ENCODE data around the gene BABAM2.

Gene BABAM2

DNA sequence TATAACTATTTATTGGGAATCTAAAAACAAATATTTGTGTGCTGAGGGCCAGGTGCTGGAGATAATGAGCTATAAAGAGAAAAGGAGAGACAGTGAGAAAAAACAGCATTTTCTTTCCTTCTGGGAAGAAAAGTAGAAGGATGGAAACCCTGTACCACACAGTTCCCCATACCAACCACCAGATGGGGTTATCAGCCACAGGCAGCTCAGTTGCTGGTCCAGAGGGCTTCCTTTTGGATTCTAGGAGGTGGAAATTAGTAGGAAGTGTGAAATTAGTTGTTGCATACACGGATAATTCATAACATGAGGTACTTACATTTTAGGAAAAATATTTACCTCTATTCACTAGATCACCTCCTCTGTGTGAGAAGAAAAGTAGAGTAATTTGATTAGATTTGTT, 265.1 kb downstream of the BABAM2 start:
- no peak overlapping the region for H3K27ac ChIP-seq (ENCODE audit: low read length)

DNA sequence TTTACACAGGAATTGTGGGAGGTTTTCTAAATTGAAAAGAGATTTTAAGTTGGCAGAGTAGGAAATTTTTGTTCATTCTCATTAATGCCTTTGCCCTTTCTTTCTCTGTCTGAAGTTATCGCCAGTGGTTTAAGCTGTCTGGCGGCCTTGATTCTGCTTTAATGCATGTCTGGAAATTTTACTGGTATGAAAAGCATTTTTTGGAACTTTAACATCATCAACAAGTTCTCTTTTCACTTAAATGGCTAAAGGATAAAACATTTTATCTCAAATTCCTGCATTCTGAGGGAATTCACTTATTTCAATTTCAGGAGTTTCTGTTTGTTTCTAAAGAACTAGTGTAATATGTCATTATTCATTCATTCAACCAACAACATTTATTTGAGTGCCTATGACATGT, 268.3 kb downstream of the BABAM2 start:
- no peaks in the 10 kb centered on the region for H3K36me3 ChIP-seq (replicated peaks; ENCODE audit: insufficient read depth, low read length)
- H3K4me3 ChIP-seq (ENCODE audit: low read length), result no peak overlapping the region
- H3K9ac ChIP-seq (ENCODE audit: low read length), result no peak overlapping the region
- TF ChIP-seq, protein P1, sequence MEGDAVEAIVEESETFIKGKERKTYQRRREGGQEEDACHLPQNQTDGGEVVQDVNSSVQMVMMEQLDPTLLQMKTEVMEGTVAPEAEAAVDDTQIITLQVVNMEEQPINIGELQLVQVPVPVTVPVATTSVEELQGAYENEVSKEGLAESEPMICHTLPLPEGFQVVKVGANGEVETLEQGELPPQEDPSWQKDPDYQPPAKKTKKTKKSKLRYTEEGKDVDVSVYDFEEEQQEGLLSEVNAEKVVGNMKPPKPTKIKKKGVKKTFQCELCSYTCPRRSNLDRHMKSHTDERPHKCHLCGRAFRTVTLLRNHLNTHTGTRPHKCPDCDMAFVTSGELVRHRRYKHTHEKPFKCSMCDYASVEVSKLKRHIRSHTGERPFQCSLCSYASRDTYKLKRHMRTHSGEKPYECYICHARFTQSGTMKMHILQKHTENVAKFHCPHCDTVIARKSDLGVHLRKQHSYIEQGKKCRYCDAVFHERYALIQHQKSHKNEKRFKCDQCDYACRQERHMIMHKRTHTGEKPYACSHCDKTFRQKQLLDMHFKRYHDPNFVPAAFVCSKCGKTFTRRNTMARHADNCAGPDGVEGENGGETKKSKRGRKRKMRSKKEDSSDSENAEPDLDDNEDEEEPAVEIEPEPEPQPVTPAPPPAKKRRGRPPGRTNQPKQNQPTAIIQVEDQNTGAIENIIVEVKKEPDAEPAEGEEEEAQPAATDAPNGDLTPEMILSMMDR (IDR thresholded peaks at IDR 0.05; ENCODE audit: low read length), result no peak
- TF ChIP-seq EZH2 (optimal IDR thresholded peaks at IDR 0.05; ENCODE audit: low read depth, low read length), result no peak
- TF ChIP-seq EZH2phosphoT487 (IDR thresholded peaks at IDR 0.05; ENCODE audit: low read length), result no peak
- no peaks in the 10 kb centered on the region for H4K20me1 ChIP-seq (ENCODE audit: insufficient read depth, low read length)
- no peaks in the 10 kb centered on the region for H3K27me3 ChIP-seq (replicated peaks; ENCODE audit: insufficient read depth, low read length)
- H2AFZ ChIP-seq (ENCODE audit: low read length), result no peak overlapping the region
- no peaks in the 10 kb centered on the region for H3K9me2 ChIP-seq (replicated peaks; ENCODE audit: insufficient read depth, low read length)
- no peak overlapping the region for H3K4me2 ChIP-seq (ENCODE audit: low read depth, low read length)
- H3K9me3 ChIP-seq (replicated peaks; ENCODE audit: insufficient read depth, low read length), result no peaks in the 10 kb centered on the region
- DNase-seq, result no peak
- H3K79me2 ChIP-seq (ENCODE audit: low read length), result no peaks in the 10 kb centered on the region
- H3K27ac ChIP-seq (ENCODE audit: low read length), result no peak overlapping the region
- no peaks in the 10 kb centered on the region for H3F3A ChIP-seq (ENCODE audit: insufficient read depth, low read length)
- no peaks in the 10 kb centered on the region for H3K4me1 ChIP-seq (ENCODE audit: low read length)

More for the DNA sequence above, 265.1 kb downstream of the BABAM2 start:
- no peak overlapping the region for H3K4me2 ChIP-seq (ENCODE audit: low read depth, low read length)
- TF ChIP-seq EZH2 (optimal IDR thresholded peaks at IDR 0.05; ENCODE audit: low read depth, low read length) (no peak), EZH2phosphoT487 (IDR thresholded peaks at IDR 0.05; ENCODE audit: low read length) (no peak)
- TF ChIP-seq, protein P1 (IDR thresholded peaks at IDR 0.05; ENCODE audit: low read length), result peak; percentile 51
- H3K79me2 ChIP-seq (ENCODE audit: low read length), result no peaks in the 10 kb centered on the region
- no peak overlapping the region for H2AFZ ChIP-seq (ENCODE audit: low read length)
- H4K20me1 ChIP-seq (ENCODE audit: insufficient read depth, low read length), result no peaks in the 10 kb centered on the region
- no peaks in the 10 kb centered on the region for H3K9me3 ChIP-seq (replicated peaks; ENCODE audit: insufficient read depth, low read length)
- no peak overlapping the region for H3K4me3 ChIP-seq (ENCODE audit: low read length)
- no peaks in the 10 kb centered on the region for H3K27me3 ChIP-seq (replicated peaks; ENCODE audit: insufficient read depth, low read length)
- H3K9me2 ChIP-seq (replicated peaks; ENCODE audit: insufficient read depth, low read length), result no peaks in the 10 kb centered on the region
- no peaks in the 10 kb centered on the region for H3K4me1 ChIP-seq (ENCODE audit: low read length)
- no peak for DNase-seq
- no peak overlapping the region for H3K9ac ChIP-seq (ENCODE audit: low read length)
- no peaks in the 10 kb centered on the region for H3K36me3 ChIP-seq (replicated peaks; ENCODE audit: insufficient read depth, low read length)
- H3F3A ChIP-seq (ENCODE audit: insufficient read depth, low read length), result no peaks in the 10 kb centered on the region

DNA sequence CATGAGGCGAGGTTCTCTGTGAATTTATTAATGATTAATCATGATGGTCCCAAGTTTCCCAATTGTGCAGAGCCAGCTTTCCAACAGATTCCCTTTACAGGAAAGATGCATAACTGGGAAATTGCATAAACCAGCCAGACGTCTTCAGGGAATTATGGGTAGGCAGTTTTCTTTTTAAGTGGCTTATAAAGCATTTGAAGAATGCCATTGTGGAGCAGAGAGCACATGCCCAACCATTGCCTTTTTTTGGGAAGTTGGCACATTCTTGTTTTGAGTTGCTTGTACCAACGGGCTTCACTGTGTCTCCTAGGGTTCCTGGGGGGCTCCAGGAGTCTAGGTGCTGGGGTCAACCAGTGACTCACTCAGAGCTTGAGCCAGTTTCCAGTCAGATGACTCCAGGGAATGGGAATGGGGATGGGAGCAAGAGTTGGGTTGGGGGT, 270.5 kb downstream of the BABAM2 start:
- Histone ChIP-seq H3K79me2 (ENCODE audit: low read length) (no peaks in the 10 kb centered on the region), H2AFZ (ENCODE audit: low read length) (no peak overlapping the region), H3K4me3 (ENCODE audit: low read length) (no peak overlapping the region), H3F3A (ENCODE audit: insufficient read depth, low read length) (no peaks in the 10 kb centered on the region), H3K27me3 (replicated peaks; ENCODE audit: insufficient read depth, low read length) (no peaks in the 10 kb centered on the region), H3K36me3 (replicated peaks; ENCODE audit: insufficient read depth, low read length) (no peaks in the 10 kb centered on the region), H3K9me2 (replicated peaks; ENCODE audit: insufficient read depth, low read length) (no peaks in the 10 kb centered on the region), H3K4me1 (ENCODE audit: low read length) (no peaks in the 10 kb centered on the region), H4K20me1 (ENCODE audit: insufficient read depth, low read length) (no peaks in the 10 kb centered on the region), H3K9me3 (replicated peaks; ENCODE audit: insufficient read depth, low read length) (no peaks in the 10 kb centered on the region), H3K9ac (ENCODE audit: low read length) (no peak overlapping the region), H3K4me2 (ENCODE audit: low read depth, low read length) (no peak overlapping the region), H3K27ac (ENCODE audit: low read length) (no peak overlapping the region)
- DNase-seq, result no peak
- TF ChIP-seq EZH2 (optimal IDR thresholded peaks at IDR 0.05; ENCODE audit: low read depth, low read length) (no peak), EZH2phosphoT487 (IDR thresholded peaks at IDR 0.05; ENCODE audit: low read length) (no peak)

DNA sequence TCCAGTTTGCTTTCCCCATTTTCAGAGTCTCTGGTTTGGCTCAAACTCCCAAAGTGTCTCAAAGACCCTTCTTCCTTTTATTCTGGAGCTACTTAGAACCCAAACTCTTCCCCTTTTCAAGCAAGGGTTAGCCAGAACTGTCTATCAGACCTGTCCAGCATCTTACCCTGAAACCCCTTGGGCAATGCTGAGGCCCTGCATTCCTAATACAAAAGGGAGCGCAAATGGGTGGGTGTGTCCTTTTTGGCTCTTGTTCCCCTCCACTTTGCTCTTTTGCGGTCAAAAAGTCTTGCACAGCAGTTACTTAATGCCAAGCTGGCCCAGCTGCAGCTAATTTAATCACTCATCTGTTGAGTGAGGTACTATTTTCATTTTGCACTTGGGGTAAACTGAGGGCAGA, 270.9 kb downstream of the BABAM2 start:
- Histone ChIP-seq H3K79me2 (ENCODE audit: low read length) (no peaks in the 10 kb centered on the region), H3K36me3 (replicated peaks; ENCODE audit: insufficient read depth, low read length) (no peaks in the 10 kb centered on the region), H3F3A (ENCODE audit: insufficient read depth, low read length) (no peaks in the 10 kb centered on the region), H3K4me2 (ENCODE audit: low read depth, low read length) (no peak overlapping the region), H2AFZ (ENCODE audit: low read length) (no peak overlapping the region), H4K20me1 (ENCODE audit: insufficient read depth, low read length) (no peaks in the 10 kb centered on the region), H3K4me1 (ENCODE audit: low read length) (no peaks in the 10 kb centered on the region), H3K4me3 (ENCODE audit: low read length) (no peak overlapping the region), H3K9me3 (replicated peaks; ENCODE audit: insufficient read depth, low read length) (no peaks in the 10 kb centered on the region), H3K27ac (ENCODE audit: low read length) (no peak overlapping the region), H3K27me3 (replicated peaks; ENCODE audit: insufficient read depth, low read length) (no peaks in the 10 kb centered on the region), H3K9ac (ENCODE audit: low read length) (no peak overlapping the region), H3K9me2 (replicated peaks; ENCODE audit: insufficient read depth, low read length) (no peaks in the 10 kb centered on the region)
- DNase-seq, result no peak
- TF ChIP-seq, protein P1 (IDR thresholded peaks at IDR 0.05; ENCODE audit: low read length), result no peak
- TF ChIP-seq EZH2 (optimal IDR thresholded peaks at IDR 0.05; ENCODE audit: low read depth, low read length), result no peak
- no peak for TF ChIP-seq EZH2phosphoT487 (IDR thresholded peaks at IDR 0.05; ENCODE audit: low read length)
